ENCODE measurements around the gene RPL4.
A peak's percentile ranks its signal among the peaks of the same experiment; 100 is the strongest.

Gene RPL4

DNA sequence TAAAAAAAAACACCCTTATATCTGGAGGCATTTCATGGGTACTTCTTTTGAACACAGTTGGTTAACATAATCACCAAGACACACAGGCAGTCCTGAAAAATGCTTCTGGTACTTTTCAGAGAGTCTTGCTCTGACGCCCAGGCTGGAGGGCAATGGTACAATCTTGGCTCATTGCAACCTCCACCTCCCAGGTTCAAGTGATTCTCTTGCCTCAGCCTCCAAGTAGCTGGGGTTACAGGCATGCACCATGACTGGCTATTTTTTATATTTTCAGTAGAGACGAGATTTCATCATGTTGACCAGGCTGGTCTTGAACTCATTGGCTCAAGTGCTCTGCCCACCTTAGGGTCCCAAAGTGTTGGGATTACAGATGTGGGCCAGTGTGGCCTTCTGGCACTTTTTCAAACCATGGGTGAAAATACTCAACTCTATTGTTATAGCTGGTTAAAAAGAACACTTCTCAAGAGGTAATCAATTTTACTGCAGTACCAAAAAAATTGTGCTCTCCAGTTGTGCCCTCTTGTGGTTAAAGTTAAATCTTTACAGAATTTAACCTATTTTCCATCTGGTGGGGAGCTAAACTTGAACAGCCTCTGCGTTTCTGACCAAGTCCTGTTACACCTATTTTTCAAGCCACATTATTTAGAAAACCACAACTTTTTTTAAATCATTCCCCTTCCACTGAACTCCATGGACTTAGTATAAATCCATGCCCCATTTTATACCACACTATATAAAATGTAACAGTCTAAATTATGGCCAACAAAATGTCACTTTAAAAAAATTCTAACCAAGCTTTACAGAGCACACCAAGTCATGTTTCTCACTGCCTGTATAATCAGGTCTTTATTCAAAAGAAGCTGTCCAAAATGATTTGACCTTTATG is 5.9 kb downstream of the RPL4 start:
- peak overlapping the region; percentile 97 for H3K27ac ChIP-seq
- TF ChIP-seq ZFX (IDR thresholded peaks at IDR 0.05; ENCODE audit: borderline replicate concordance): no peak
- TF ChIP-seq, protein P1, sequence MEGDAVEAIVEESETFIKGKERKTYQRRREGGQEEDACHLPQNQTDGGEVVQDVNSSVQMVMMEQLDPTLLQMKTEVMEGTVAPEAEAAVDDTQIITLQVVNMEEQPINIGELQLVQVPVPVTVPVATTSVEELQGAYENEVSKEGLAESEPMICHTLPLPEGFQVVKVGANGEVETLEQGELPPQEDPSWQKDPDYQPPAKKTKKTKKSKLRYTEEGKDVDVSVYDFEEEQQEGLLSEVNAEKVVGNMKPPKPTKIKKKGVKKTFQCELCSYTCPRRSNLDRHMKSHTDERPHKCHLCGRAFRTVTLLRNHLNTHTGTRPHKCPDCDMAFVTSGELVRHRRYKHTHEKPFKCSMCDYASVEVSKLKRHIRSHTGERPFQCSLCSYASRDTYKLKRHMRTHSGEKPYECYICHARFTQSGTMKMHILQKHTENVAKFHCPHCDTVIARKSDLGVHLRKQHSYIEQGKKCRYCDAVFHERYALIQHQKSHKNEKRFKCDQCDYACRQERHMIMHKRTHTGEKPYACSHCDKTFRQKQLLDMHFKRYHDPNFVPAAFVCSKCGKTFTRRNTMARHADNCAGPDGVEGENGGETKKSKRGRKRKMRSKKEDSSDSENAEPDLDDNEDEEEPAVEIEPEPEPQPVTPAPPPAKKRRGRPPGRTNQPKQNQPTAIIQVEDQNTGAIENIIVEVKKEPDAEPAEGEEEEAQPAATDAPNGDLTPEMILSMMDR (IDR thresholded peaks at IDR 0.05): peak; percentile 43

DNA sequence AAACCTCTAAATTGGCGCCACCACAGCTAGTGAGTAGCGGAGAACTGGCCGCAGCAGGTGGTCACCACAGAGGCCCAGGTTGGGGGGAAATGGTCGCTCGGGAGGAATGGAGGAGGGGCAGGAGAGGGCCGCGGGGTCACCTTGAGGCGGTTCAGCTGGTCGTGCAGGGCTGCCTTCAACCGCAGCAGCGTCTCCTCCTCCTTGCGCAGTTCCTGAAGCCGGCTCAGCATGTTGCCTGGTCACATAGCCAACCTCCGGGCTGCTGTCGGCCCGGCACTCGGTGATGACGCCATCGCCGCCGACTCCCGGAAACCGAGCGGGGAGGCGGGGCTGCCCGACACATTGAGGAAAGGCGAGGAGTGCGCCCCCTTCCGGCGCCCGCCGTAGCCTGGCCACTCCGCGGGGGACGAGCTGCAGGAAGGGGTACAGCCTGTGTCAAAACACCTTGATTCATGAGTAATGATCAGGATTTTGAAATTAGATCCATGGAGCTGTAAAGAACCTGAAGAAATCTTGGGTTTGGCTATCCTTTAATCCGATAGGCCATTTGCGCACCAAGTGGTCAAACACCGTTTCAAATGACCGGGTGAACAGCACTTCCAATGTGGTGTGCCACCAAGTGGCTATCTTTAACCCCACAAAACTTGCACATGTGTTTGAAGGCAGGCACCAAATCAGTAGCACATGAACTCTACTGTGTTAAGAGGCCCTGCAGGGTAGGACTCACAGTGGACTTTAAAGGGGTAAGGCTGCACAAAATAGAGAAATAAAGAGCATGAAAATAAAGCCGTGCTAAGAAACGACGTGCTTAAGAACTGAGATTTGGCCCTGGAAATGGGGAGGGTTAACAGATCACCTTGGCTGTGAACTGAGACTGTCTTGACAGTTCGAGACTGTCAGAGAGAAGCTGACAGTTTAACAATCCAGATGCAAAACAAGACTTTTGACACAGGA is 6.9 kb downstream of the RPL4 start, which contains the start of gene SNAPC5:
SNAPC5 (minus strand) TSS at position 261 of the 954 bp plus-strand sequence; CDS start at position 230, 31 bp downstream.
- H3K27ac ChIP-seq: peak within 1 kb of the TSS; percentile 97
- TF ChIP-seq ZFX (IDR thresholded peaks at IDR 0.05; ENCODE audit: borderline replicate concordance): no peak
- TF ChIP-seq, protein P1 (IDR thresholded peaks at IDR 0.05): peak; percentile 98

DNA sequence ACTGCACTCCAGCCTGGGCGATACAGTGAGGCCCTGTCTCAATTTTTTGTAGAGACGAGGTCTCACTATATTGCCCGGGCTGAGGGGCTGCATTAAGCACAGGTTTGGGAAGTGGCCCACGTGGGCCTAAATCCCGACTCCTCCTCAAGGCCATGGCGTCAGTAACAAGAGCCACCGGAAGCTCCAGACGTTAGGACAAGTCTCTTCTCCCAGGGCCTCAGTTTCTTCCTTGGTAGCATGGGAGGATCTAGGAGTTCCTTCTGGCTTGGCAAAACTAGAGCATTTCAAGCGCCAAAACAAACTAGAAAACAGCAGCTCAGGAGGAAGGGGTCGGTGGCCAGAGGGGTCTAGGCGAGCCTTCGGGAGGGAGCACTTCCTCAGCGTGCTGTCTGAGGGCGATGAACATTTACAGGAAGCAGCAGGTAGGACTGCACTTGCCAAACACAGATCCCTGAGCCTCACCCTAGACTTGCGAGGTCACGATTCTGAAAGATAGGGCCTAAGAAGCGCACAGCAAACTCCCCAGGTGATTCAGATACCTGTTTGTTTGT is 7.6 kb downstream of the RPL4 start:
- H3K27ac ChIP-seq: peak overlapping the region; percentile 97
- no peak for TF ChIP-seq ZFX (IDR thresholded peaks at IDR 0.05; ENCODE audit: borderline replicate concordance)
- TF ChIP-seq, protein P1 (IDR thresholded peaks at IDR 0.05): no peak

DNA sequence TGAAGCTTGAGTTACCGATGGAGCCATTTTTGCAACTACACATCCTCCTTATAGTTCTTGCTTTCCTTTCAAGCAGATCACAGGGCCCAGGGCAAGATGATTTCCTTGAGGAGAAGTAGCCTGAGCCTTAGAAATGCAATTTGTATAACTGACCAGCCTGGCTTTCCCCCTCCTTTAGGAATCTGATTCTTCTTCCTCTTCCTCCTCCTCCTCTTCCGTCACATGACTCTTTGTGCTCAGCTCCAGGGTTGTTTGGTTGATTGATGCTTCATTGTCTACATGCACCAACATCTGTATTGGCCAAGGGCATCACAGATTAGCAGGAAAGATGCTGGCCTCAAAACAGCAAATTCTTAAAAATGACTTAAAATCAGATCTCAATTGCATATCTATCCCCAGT is 10.4 kb downstream of the RPL4 start:
- no peak overlapping the region for H3K27ac ChIP-seq
- no peak for TF ChIP-seq ZFX (IDR thresholded peaks at IDR 0.05; ENCODE audit: borderline replicate concordance)
- TF ChIP-seq, protein P1 (IDR thresholded peaks at IDR 0.05): no peak

DNA sequence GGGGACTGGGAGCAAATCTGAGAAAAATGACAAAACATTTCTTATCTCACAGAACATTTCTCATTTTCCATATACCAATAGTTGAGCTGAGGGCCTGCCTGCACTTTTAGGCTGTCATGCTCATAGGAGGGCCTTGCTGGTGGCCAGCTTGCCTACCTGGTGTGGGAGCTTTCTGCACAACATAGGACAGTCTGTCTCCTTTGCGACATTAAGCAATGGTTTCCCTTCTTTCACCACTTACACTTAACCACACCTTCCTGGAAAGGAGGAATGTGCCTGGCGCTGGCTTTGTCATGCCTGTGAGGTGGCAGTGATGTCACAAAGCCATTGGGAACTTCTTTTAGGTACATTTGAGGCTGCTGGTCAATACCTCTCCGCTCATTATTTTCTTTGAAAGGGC is 12.8 kb downstream of the RPL4 start:
- H3K27ac ChIP-seq: no peak overlapping the region
- TF ChIP-seq, protein P1 (IDR thresholded peaks at IDR 0.05): no peak
- TF ChIP-seq ZFX (IDR thresholded peaks at IDR 0.05; ENCODE audit: borderline replicate concordance): no peak

DNA sequence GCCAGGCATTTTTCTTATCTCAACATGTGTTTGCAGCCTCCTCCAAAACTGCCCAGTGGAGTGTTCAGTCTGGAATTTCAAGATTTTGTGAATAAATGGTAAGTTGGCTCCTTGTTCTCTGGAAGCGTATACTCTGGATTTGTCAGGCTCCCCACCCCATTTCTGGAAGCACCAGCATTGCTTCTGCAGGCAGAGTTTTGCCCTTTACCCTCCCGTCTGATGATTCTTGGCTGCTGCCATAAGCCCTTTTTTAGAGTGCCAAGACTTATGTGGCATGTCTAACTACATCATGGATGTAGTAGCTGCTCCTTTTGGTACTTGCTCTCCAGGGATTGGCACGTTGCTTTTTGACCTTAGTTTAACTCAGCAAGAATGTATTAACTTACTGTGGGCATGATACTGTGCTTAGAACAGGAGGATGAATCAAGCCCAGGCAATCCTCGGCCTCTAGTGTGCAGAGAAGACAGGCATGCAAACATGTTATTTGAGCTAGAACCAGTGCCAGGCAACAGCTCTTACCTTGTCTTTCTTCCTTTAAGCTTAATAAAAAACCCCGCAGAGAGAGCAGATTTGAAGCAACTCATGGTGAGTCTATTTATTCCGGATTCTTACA is 15.4 kb downstream of the RPL4 start:
- TF ChIP-seq, protein P1 (IDR thresholded peaks at IDR 0.05): no peak
- no peak for TF ChIP-seq ZFX (IDR thresholded peaks at IDR 0.05; ENCODE audit: borderline replicate concordance)
- no peak overlapping the region for H3K27ac ChIP-seq

Measured in 22Rv1 (cell line).